HepG2 (cell line): ENCODE results near the gene UBTD1. TPM values are rescaled to one million over a fixed set of nuclear protein-coding genes. Genes with fewer than 3 reads are reported as not detected.

Source experiments
- ATAC-seq: fragments of 200-7000 bp; cut with Tn5 transposase; 3 replicates; pipeline ENCODE4 v1.9.1; 2020; ENCODE audit warnings: mild to moderate bottlenecking, moderate library complexity
- BruUV-seq: library from RNA; stranded (reverse); fragments of 400-500 nt; replicated peaks from 2 replicates; lab custom pipeline; 2021; lab: Mats Ljungman, UMichigan
- CTCF ChIA-PET: fragments of 300-600 bp; formaldehyde crosslinking; extraction: SDS; loops from one replicate; lab custom pipeline; 2021; ENCODE audit warnings: low total read pairs, inconsistent platforms, low intra/inter-chr PET ratio; lab: Yijun Ruan, JAX
- POLR2A ChIA-PET: fragments of 350-600 bp; sonication (Branson Sonifier 250); formaldehyde crosslinking; loops from one replicate; lab custom pipeline; 2020; ENCODE audit warnings: antibody characterized with exemption, inconsistent platforms; lab: Yijun Ruan, JAX
- DNase-seq: peaks from one replicate; pipeline ENCODE4 v3.0.0-alpha.2; 2015; ENCODE audit warnings: low spot score
- FAIRE-seq: peaks from 3 replicates; lab custom pipeline; 2011; peaks lifted over from hg19 to GRCh38; lab: Jason Lieb, UNC
- H2AFZ ChIP-seq: one replicate; pipeline ENCODE4 v1.6.1; 2011; ENCODE audit warnings: low read length, inconsistent platforms
- H3K27ac ChIP-seq: fragments of 300-600 bp; 3 replicates; pipeline ENCODE4 v1.8.0; 2011; ENCODE audit warnings: mixed run types, mild to moderate bottlenecking, mixed read lengths, low read length, inconsistent platforms; ENCODE audit not compliant: insufficient read depth; ENCODE audit errors: extremely low read length
- H3K27me3 ChIP-seq, 2 experiments: fragments of 200-600 bp in 1 of 2; 2 replicates in 1 of 2; 3 replicates in 1 of 2; pipeline versions ENCODE4 v1.6.0 to v1.8.0; 2011; ENCODE audit warnings: low read length in 2 of 2, mild to moderate bottlenecking in 2 of 2, moderate library complexity in 2 of 2, inconsistent platforms in 1 of 2; ENCODE audit not compliant: insufficient read depth in 2 of 2, control insufficient read depth in 1 of 2
- H3K36me3 ChIP-seq, 2 experiments: fragments of 200-600 bp in 1 of 2; replicated peaks in 1 of 2; 2 replicates in 1 of 2; 3 replicates in 1 of 2; pipeline versions ENCODE4 v1.5.1 to v1.8.0; 2011; ENCODE audit warnings: low read length in 2 of 2, inconsistent platforms in 1 of 2; ENCODE audit not compliant: insufficient read depth in 2 of 2, control insufficient read depth in 1 of 2
- H3K4me1 ChIP-seq: 2 replicates; pipeline ENCODE4 v1.5.1; 2012; ENCODE audit warnings: low read length, inconsistent platforms; ENCODE audit not compliant: insufficient read depth
- H3K4me2 ChIP-seq: 2 replicates; pipeline ENCODE4 v1.6.0; 2011; ENCODE audit warnings: low read depth, low read length, inconsistent platforms
- H3K4me3 ChIP-seq, 3 experiments: fragments of 200-600 bp in 1 of 3; sonication (generic), shearing (Covaris generic) in 1 of 3; replicated peaks in 1 of 3; 2 replicates each; pipeline ENCODE4 v1.5.1; 2011 to 2016; ENCODE audit warnings: low read length in 3 of 3, inconsistent platforms in 2 of 3, low read depth in 2 of 3, mild to moderate bottlenecking in 2 of 3, control low read depth in 1 of 3, mixed read lengths in 1 of 3; ENCODE audit not compliant: insufficient read depth in 1 of 3
- H3K79me2 ChIP-seq: one replicate; pipeline ENCODE4 v1.6.1; 2011; ENCODE audit warnings: low read length, inconsistent platforms; ENCODE audit not compliant: insufficient read depth
- H3K9ac ChIP-seq: 2 replicates; pipeline ENCODE4 v1.6.0; 2011; ENCODE audit warnings: mild to moderate bottlenecking, low read depth, low read length, inconsistent platforms; ENCODE audit not compliant: insufficient read depth
- H3K9me3 ChIP-seq: 2 replicates; pipeline ENCODE4 v1.5.1; 2012; ENCODE audit warnings: mild to moderate bottlenecking, low read length
- H4K20me1 ChIP-seq: 2 replicates; pipeline ENCODE4 v1.6.0; 2011; ENCODE audit warnings: inconsistent platforms, mild to moderate bottlenecking, low read length, moderate library complexity; ENCODE audit not compliant: insufficient read depth
- BATF2 ChIP-seq: sonication (generic); formaldehyde crosslinking; IDR thresholded peaks from 2 replicates; pipeline ENCODE4 v1.8.0; 2022; ENCODE audit warnings: mild to moderate bottlenecking, missing genetic modification reagents, moderate library complexity
- NBN ChIP-seq: fragments of 450-650 bp; conservative IDR thresholded peaks from 2 replicates; pipeline ENCODE4 v1.6.1; 2017
- POLR2AphosphoS5 ChIP-seq: IDR thresholded peaks from 2 replicates; pipeline ENCODE4 v1.6.1; 2012; ENCODE audit warnings: low read depth, low read length
- REXO4 ChIP-seq: sonication (generic); formaldehyde crosslinking; IDR thresholded peaks from 2 replicates; pipeline ENCODE4 v1.8.0; 2022; ENCODE audit warnings: missing genetic modification reagents, mild to moderate bottlenecking, borderline replicate concordance
- SRF ChIP-seq: IDR thresholded peaks from 2 replicates; pipeline ENCODE4 v1.6.1; 2011; ENCODE audit warnings: mild to moderate bottlenecking, low read depth, low read length, moderate library complexity
- ZBTB34 ChIP-seq: sonication (generic); formaldehyde crosslinking; IDR thresholded peaks from 2 replicates; pipeline ENCODE4 v1.8.0; 2022; ENCODE audit warnings: mild to moderate bottlenecking, missing genetic modification reagents
- WGBS: methylation state at CpG from one replicate; pipeline ENCODE4 v1.1.6; 2017; ENCODE audit warnings: low lambda C conversion rate; 5-methylcytosine and 5-hydroxymethylcytosine counted together
- in situ Hi-C: cut with HindIII; loops from 2 replicates; pipeline ENCODE4 v1.10.0; 2017; ENCODE audit warnings: low pct_unique_long_range_greater_than_20kb; ENCODE audit not compliant: extremely low pct_ligation_motif_present
- intact Hi-C: fragments of 100-400 bp; cut with micrococcal nuclease; formaldehyde crosslinking; loops from one replicate; pipeline ENCODE4 v1.10.0; 2022; ENCODE audit not compliant: unreplicated experiment
- polyA plus RNA-seq, 8 experiments: library from polyadenylated mRNA; depleted of rRNA in 3 of 8; stranded (reverse) in 7 of 8; unstranded in 1 of 8; fragments of >200 nt; fragmentation: Illumina TruSeq in 4 of 8; extraction: Trizol in 4 of 8; gene quantifications; 2 replicates each; pipeline versions ENCODE4 v1.2.1 to v1.2.3, GENCODE V29; 2011 to 2016; ENCODE audit warnings: low read depth in 4 of 8, missing spikeins in 1 of 8, mixed read lengths in 1 of 8; ENCODE audit not compliant: insufficient read depth in 1 of 8
- total RNA-seq, 5 experiments: library from RNA; depleted of rRNA; stranded (reverse); fragments of >200 nt; fragmentation: Illumina TruSeq; extraction: Trizol; gene quantifications; 2 replicates each; pipeline ENCODE4 v1.2.3, GENCODE V29; 2016; ENCODE audit warnings: low read depth in 1 of 5

UBTD1 gene
- total and polyA plus RNA-seq, 2 of the 13 experiments (the other 11 are each of a cell fraction or from before 2014, with no cell fraction given) = 7.9 to 10.0 TPM

GRCh38 chr10:97607095-97607636 is 108.4 kb downstream of the UBTD1 start:
- in situ Hi-C loops (no loop called here), intact Hi-C loops (no loop called here)
- CTCF ChIA-PET = no interaction called here
- ATAC-seq (no peak), DNase-seq (no peak), FAIRE-seq (no peak)
- H3K79me2 ChIP-seq = no peaks in the 10 kb centered on the region
- no TSS peak for BruUV-seq
- TF ChIP-seq NBN = no peak
- no peak for TF ChIP-seq ZBTB34 (CRISPR knock-in tag)
- TF ChIP-seq POLR2AphosphoS5 = no peak
- no peak for TF ChIP-seq SRF
- TF ChIP-seq REXO4 (CRISPR knock-in tag) = no peak
- TF ChIP-seq BATF2 = no peak
- no peak overlapping the region for H2AFZ ChIP-seq
- POLR2A ChIA-PET = interaction anchor here (1.6 kb wide), 1 partner anchor 23 kb away, joined by 4 read pairs; the partner anchor contains the start of gene HOGA1
- no peaks in the 10 kb centered on the region for H3K9me3 ChIP-seq
- no peaks in the 10 kb centered on the region for H3K36me3 ChIP-seq
- no peaks in the 10 kb centered on the region for H4K20me1 ChIP-seq
- peaks cover 5% of the 10 kb centered on the region; the same call in 1 of the 2 replicates for H3K4me1 ChIP-seq
- H3K27me3 ChIP-seq = no peaks in the 10 kb centered on the region
- H3K4me2 ChIP-seq = no peak overlapping the region
- H3K27ac ChIP-seq = no peak overlapping the region
- WGBS = 83% methylated on average over 5 of the region's 5 CpGs
- no peak overlapping the region for H3K4me3 ChIP-seq
- no peak overlapping the region for H3K9ac ChIP-seq
